Endothelial cell of umbilical vein (primary cell): ENCODE results near the gene KIFC3.

Experiments used
- CTCF ChIP-seq, 2 donors: IDR thresholded peaks; 1 replicate in 1 of 2; 2 replicates in 1 of 2; pipeline ENCODE4 v1.5.1; 2011; ENCODE audit warnings: low read length in 2 of 2, mild to moderate bottlenecking in 2 of 2, moderate library complexity in 2 of 2, control low read depth in 1 of 2, inconsistent platforms in 1 of 2, low read depth in 1 of 2; ENCODE audit not compliant: insufficient read depth in 1 of 2; ENCODE audit errors: extremely low read depth in 1 of 2
- JUN ChIP-seq: IDR thresholded peaks from 2 replicates; pipeline ENCODE4 v1.6.1; 2011; ENCODE audit warnings: borderline replicate concordance, low read depth; ENCODE audit not compliant: insufficient read length, insufficient read depth
- MAX ChIP-seq: IDR thresholded peaks from 2 replicates; pipeline ENCODE4 v1.6.1; 2011; ENCODE audit not compliant: insufficient read depth, insufficient read length
- POLR2A ChIP-seq: IDR thresholded peaks from 2 replicates; pipeline ENCODE4 v1.6.1; 2012; ENCODE audit warnings: low read depth, mild to moderate bottlenecking, control low read depth, low read length

- TF ChIP-seq CTCF (IDR thresholded peaks at IDR 0.05; ENCODE audit: extremely low read depth in 1 of 2, insufficient read depth in 1 of 2, low read depth in 1 of 2, low read length in 2 of 2) (no peak), POLR2A (no peak), MAX (no peak), JUN (no peak)
These were observed 45.9 kb upstream of the KIFC3 start for GRCh38 chr16:57848181-57848580.
